HG03520 (cell line): Measurements from ENCODE around the gene GPM6B.
"Not testable (repeated sequence)": the region's sequence is repeated elsewhere in the genome, so short reads cannot be mapped to it uniquely, and the experiment has no call there.

Source experiments
- ATAC-seq: cut with Tn5 transposase; IDR thresholded peaks from one replicate; pipeline ENCODE4 v1.9.1; 2021; ENCODE audit warnings: mild to moderate bottlenecking, moderate library complexity; ENCODE audit not compliant: unreplicated experiment

GPM6B gene

GRCh38 chrX:13733506-13733905 lies 83.4 kb downstream of the GPM6B start:
- ATAC-seq, result no peak

GRCh38 chrX:13732246-13733067 lies 84.4 kb downstream of the GPM6B start:
- no peak for ATAC-seq

- ATAC-seq, result not testable (repeated sequence)
These were observed 86.4 kb downstream of the GPM6B start for GRCh38 chrX:13730523-13730922.

GRCh38 chrX:13726583-13726982 lies 90.3 kb downstream of the GPM6B start:
- ATAC-seq, result not testable (repeated sequence)

- not testable (repeated sequence) for ATAC-seq
These were observed 92.0 kb downstream of the GPM6B start for GRCh38 chrX:13724878-13725277.

- ATAC-seq, result no peak
These were observed 94.9 kb downstream of the GPM6B start for GRCh38 chrX:13721819-13722519.

GRCh38 chrX:13721371-13721770 lies 95.5 kb downstream of the GPM6B start:
- ATAC-seq, result no peak
